ENCODE data around the gene MEIS3. TPM values are rescaled to one million over a fixed set of nuclear protein-coding genes. Genes with fewer than 3 reads are reported as not detected.

The MEIS3 gene
- total and polyA plus RNA-seq, 2 donors (not counting 1 experiment from before 2014, with no cell fraction given): 30.5 to 57.8 TPM

DNA sequence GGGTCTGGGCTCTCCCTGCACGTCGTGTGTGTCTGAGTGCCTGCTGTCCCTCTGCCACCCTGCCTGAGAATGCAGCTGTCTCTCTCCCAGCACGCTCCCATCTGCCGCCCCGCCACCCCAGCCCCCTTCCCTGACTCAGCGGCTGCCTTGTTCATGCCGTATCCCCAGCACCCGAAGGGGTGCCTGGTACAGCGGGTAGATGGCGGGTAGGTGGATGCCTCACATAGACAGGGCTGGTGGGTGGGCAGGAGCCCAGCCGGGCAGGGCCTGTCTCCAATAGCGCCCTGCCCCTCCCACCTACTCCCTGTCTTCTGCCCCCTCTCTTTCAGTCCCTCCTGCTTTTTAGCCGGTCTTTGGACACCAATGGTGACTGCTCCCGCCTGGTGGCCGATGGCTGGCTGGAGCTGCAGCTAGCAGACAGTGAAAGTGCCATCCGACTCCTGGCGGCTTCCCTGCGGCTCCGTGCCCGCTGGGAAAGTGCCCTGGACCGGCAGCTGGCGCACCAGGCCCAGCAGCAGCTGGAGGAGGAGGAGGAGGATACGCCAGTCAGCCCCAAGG, 39.9 kb downstream of the MEIS3 start:
- H3K9ac ChIP-seq (ENCODE audit: insufficient read depth, low read length): no peak overlapping the region
- no peaks in the 10 kb centered on the region for H3K4me1 ChIP-seq (ENCODE audit: control insufficient read depth, extremely low read depth, insufficient read depth, low read length)
- H3K4me3 ChIP-seq (replicated peaks in 1 of 4; ENCODE audit: control extremely low read depth in 1 of 4, insufficient read depth in 1 of 4, low read depth in 3 of 4, low read length in 4 of 4): no peak overlapping the region
- no peaks in the 10 kb centered on the region for H3K27me3 ChIP-seq (ENCODE audit: control insufficient read depth, insufficient read depth, low read length)
- H3K27ac ChIP-seq (ENCODE audit: insufficient read depth, low read length): no peak overlapping the region
- H3K36me3 ChIP-seq (ENCODE audit: control insufficient read depth, insufficient read depth, low read length): peaks cover 31% of the 10 kb centered on the region
- H2AFZ ChIP-seq (ENCODE audit: low read length): no peak overlapping the region
- no peak overlapping the region for H3K4me2 ChIP-seq (ENCODE audit: extremely low read depth, insufficient read depth, low read length)
- TF ChIP-seq, protein P1, sequence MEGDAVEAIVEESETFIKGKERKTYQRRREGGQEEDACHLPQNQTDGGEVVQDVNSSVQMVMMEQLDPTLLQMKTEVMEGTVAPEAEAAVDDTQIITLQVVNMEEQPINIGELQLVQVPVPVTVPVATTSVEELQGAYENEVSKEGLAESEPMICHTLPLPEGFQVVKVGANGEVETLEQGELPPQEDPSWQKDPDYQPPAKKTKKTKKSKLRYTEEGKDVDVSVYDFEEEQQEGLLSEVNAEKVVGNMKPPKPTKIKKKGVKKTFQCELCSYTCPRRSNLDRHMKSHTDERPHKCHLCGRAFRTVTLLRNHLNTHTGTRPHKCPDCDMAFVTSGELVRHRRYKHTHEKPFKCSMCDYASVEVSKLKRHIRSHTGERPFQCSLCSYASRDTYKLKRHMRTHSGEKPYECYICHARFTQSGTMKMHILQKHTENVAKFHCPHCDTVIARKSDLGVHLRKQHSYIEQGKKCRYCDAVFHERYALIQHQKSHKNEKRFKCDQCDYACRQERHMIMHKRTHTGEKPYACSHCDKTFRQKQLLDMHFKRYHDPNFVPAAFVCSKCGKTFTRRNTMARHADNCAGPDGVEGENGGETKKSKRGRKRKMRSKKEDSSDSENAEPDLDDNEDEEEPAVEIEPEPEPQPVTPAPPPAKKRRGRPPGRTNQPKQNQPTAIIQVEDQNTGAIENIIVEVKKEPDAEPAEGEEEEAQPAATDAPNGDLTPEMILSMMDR (conservative IDR thresholded peaks at IDR 0.05 in 1 of 2, IDR thresholded peaks at IDR 0.05 in 1 of 2; ENCODE audit: low read depth in 1 of 2, low read length in 2 of 2): no peak
- TF ChIP-seq EZH2 (IDR thresholded peaks at IDR 0.05; ENCODE audit: low read length, missing control alignments): no peak
- no peaks in the 10 kb centered on the region for H3K9me3 ChIP-seq (ENCODE audit: control insufficient read depth, insufficient read depth, low read depth, low read length)
- no peaks in the 10 kb centered on the region for H3K79me2 ChIP-seq (ENCODE audit: control insufficient read depth, insufficient read depth, low read length)
- no peaks in the 10 kb centered on the region for H4K20me1 ChIP-seq (ENCODE audit: control insufficient read depth, extremely low read depth, insufficient read depth, low read length)
- no peak for DNase-seq (ENCODE audit: low read depth in 2 of 2)

DNA sequence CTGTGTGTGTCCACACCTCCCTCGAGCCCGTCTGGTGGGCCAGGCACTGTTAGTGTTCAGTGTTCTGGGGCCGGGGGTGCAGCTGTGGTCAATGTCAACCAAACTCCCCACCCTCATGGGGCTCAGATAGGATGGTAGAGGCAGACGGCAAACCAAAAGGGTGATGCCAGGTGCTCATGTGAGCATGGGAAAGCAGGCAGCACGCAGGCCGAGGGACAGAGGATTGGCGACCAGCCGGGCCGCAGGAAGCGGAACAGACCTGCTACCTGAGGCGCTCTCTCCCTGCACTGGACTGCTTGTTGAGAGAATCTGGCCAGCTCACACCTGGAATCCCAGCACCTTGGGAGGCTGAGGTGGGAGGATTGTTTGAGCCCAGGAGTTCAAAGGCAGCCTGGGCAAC, 41.1 kb downstream of the MEIS3 start:
- no peaks in the 10 kb centered on the region for H3K4me1 ChIP-seq (ENCODE audit: control insufficient read depth, extremely low read depth, insufficient read depth, low read length)
- H3K4me3 ChIP-seq (replicated peaks in 1 of 4; ENCODE audit: control extremely low read depth in 1 of 4, insufficient read depth in 1 of 4, low read depth in 3 of 4, low read length in 4 of 4): no peak overlapping the region
- H3K27me3 ChIP-seq (ENCODE audit: control insufficient read depth, insufficient read depth, low read length): no peaks in the 10 kb centered on the region
- TF ChIP-seq EZH2 (IDR thresholded peaks at IDR 0.05; ENCODE audit: low read length, missing control alignments): no peak
- TF ChIP-seq, protein P1 (conservative IDR thresholded peaks at IDR 0.05 in 1 of 2, IDR thresholded peaks at IDR 0.05 in 1 of 2; ENCODE audit: low read depth in 1 of 2, low read length in 2 of 2): no peak
- H3K9ac ChIP-seq (ENCODE audit: insufficient read depth, low read length): no peak overlapping the region
- DNase-seq (ENCODE audit: low read depth in 2 of 2): no peak
- no peaks in the 10 kb centered on the region for H3K9me3 ChIP-seq (ENCODE audit: control insufficient read depth, insufficient read depth, low read depth, low read length)
- H3K79me2 ChIP-seq (ENCODE audit: control insufficient read depth, insufficient read depth, low read length): no peaks in the 10 kb centered on the region
- H3K4me2 ChIP-seq (ENCODE audit: extremely low read depth, insufficient read depth, low read length): no peak overlapping the region
- no peak overlapping the region for H3K27ac ChIP-seq (ENCODE audit: insufficient read depth, low read length)
- H3K36me3 ChIP-seq (ENCODE audit: control insufficient read depth, insufficient read depth, low read length): peaks cover 38% of the 10 kb centered on the region
- H2AFZ ChIP-seq (ENCODE audit: low read length): no peak overlapping the region
- no peaks in the 10 kb centered on the region for H4K20me1 ChIP-seq (ENCODE audit: control insufficient read depth, extremely low read depth, insufficient read depth, low read length)

DNA sequence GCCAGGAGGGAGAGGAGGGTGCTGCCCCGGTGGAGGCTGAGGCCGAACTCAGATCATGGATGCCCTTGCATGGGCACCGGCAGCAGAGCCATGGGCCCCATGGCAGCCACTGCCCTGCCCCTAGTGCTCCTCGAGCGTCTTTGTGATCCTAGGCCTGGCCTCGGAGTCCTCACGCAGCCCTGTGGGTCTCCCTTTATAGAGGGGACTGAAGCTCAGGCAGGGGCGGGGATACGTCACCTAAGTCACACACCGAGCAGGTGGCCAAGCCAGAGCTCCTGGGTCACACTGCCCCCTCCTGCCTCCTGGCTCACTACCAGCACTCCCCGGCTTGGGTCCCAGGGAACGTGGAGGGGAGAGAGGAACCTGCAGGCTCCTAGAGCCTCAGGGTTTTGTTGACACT, 41.5 kb downstream of the MEIS3 start:
- Histone ChIP-seq H4K20me1 (ENCODE audit: control insufficient read depth, extremely low read depth, insufficient read depth, low read length) (no peaks in the 10 kb centered on the region), H3K27me3 (ENCODE audit: control insufficient read depth, insufficient read depth, low read length) (no peaks in the 10 kb centered on the region), H2AFZ (ENCODE audit: low read length) (no peak overlapping the region), H3K9me3 (ENCODE audit: control insufficient read depth, insufficient read depth, low read depth, low read length) (no peaks in the 10 kb centered on the region), H3K36me3 (ENCODE audit: control insufficient read depth, insufficient read depth, low read length) (peaks cover 38% of the 10 kb centered on the region), H3K27ac (ENCODE audit: insufficient read depth, low read length) (no peak overlapping the region), H3K4me2 (ENCODE audit: extremely low read depth, insufficient read depth, low read length) (no peak overlapping the region), H3K4me1 (ENCODE audit: control insufficient read depth, extremely low read depth, insufficient read depth, low read length) (no peaks in the 10 kb centered on the region), H3K4me3 (replicated peaks in 1 of 4; ENCODE audit: control extremely low read depth in 1 of 4, insufficient read depth in 1 of 4, low read depth in 3 of 4, low read length in 4 of 4) (no peak overlapping the region), H3K9ac (ENCODE audit: insufficient read depth, low read length) (no peak overlapping the region), H3K79me2 (ENCODE audit: control insufficient read depth, insufficient read depth, low read length) (no peaks in the 10 kb centered on the region)
- no peak for DNase-seq (ENCODE audit: low read depth in 2 of 2)
- TF ChIP-seq, protein P1 (conservative IDR thresholded peaks at IDR 0.05 in 1 of 2, IDR thresholded peaks at IDR 0.05 in 1 of 2; ENCODE audit: low read depth in 1 of 2, low read length in 2 of 2): no peak
- TF ChIP-seq EZH2 (IDR thresholded peaks at IDR 0.05; ENCODE audit: low read length, missing control alignments): no peak
